GM21528 (cell line): Measurements from ENCODE around the gene LMTK3.

Experiments
- ATAC-seq: cut with Tn5 transposase; IDR thresholded peaks from one replicate; pipeline ENCODE4 v1.9.1; 2021; ENCODE audit warnings: mild to moderate bottlenecking, moderate library complexity; ENCODE audit not compliant: unreplicated experiment, low FRiP score

Gene LMTK3

GRCh38 chr19:48508729-48509411 lies 2.8 kb downstream of the LMTK3 start:
- ATAC-seq: no peak

GRCh38 chr19:48507911-48508439 lies 3.7 kb downstream of the LMTK3 start:
- no peak for ATAC-seq

- ATAC-seq: no peak
Observed at GRCh38 chr19:48506138-48506733, 5.4 kb downstream of the LMTK3 start.

- no peak for ATAC-seq
Observed at GRCh38 chr19:48502350-48503018, 9.2 kb downstream of the LMTK3 start.

GRCh38 chr19:48501494-48502349 lies 9.9 kb downstream of the LMTK3 start:
- ATAC-seq: no peak

- no peak for ATAC-seq
Observed at GRCh38 chr19:48500830-48501493, 10.7 kb downstream of the LMTK3 start.

GRCh38 chr19:48499316-48500090 lies 12.1 kb downstream of the LMTK3 start:
- ATAC-seq: no peak

GRCh38 chr19:48498595-48499311 lies 12.9 kb downstream of the LMTK3 start:
- no peak for ATAC-seq

GRCh38 chr19:48497728-48498594 lies 13.7 kb downstream of the LMTK3 start:
- no peak for ATAC-seq

GRCh38 chr19:48496959-48497727 lies 14.5 kb downstream of the LMTK3 start:
- no peak for ATAC-seq

GRCh38 chr19:48495396-48495795 lies 16.2 kb downstream of the LMTK3 start:
- no peak for ATAC-seq

GRCh38 chr19:48493718-48494401 lies 17.8 kb downstream of the LMTK3 start:
- ATAC-seq: peak; percentile 6

- ATAC-seq: peak; percentile 52
Observed at GRCh38 chr19:48492925-48493717, 18.5 kb downstream of the LMTK3 start.

- ATAC-seq: no peak
Observed at GRCh38 chr19:48491793-48492123, 19.9 kb downstream of the LMTK3 start.

GRCh38 chr19:48490981-48491792 lies 20.4 kb downstream of the LMTK3 start:
- no peak for ATAC-seq
